HG02870 (cell line): ENCODE data around the gene DOK1.

Source experiments
- ATAC-seq: cut with Tn5 transposase; IDR thresholded peaks from one replicate; pipeline ENCODE4 v1.9.1; 2021; ENCODE audit warnings: mild to moderate bottlenecking, moderate library complexity; ENCODE audit not compliant: unreplicated experiment

Gene DOK1

DNA sequence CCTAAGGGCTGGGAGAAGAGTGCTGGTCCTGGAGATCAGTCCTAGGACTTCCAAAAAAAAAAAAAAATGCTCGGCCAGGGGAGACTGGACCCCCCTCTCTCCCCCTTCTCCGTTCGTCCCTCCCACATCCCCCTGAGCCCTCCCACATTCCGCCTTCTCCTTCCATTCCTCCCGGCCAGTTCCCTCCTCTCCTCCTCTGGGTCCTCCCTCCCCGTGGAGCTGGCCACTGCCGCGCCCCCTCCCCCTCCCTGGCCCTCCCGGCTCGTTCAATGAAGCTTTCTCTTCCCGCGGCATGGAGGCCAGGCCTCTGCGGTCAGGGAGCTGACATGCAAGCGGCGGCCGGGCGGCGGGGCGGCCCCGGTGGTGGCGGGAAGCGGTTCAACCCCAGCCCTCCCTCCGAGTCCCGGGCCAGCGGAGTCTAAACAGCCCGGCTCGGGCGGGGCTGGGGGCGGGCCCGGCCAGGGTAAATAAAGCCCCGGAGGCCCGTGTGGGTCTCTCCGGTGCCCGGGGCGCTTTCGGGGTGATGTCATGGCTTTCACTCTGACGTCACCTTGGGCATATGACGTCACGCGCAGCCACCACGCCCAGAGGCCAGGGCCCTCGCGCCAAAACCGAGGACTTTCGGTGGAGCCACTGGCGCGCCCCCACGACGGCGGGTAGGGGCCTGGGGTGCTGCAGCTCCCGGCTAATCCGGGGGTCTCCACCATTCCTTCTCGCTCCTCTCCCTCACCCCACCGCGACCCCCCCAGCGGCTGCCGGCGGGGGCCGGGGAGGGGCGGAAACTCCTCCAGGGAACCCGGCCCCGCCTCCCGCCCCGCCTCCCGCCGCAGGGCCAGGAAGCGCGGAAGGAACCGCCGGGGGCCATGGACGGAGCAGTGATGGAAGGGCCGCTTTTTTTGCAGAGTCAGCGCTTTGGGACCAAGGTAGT is at the start of gene DOK1, which contains the start of gene LOXL3:
Gene DOK1, plus strand, starts transcription at position 829 of the 928 bp plus-strand sequence. Its CDS starts 35 bp downstream, at position 864.
Gene LOXL3, minus strand, starts transcription at position 51 of the 928 bp plus-strand sequence. CDS start 1,308 bp downstream, outside the sequence.
- peak; percentile 39 for ATAC-seq

DNA sequence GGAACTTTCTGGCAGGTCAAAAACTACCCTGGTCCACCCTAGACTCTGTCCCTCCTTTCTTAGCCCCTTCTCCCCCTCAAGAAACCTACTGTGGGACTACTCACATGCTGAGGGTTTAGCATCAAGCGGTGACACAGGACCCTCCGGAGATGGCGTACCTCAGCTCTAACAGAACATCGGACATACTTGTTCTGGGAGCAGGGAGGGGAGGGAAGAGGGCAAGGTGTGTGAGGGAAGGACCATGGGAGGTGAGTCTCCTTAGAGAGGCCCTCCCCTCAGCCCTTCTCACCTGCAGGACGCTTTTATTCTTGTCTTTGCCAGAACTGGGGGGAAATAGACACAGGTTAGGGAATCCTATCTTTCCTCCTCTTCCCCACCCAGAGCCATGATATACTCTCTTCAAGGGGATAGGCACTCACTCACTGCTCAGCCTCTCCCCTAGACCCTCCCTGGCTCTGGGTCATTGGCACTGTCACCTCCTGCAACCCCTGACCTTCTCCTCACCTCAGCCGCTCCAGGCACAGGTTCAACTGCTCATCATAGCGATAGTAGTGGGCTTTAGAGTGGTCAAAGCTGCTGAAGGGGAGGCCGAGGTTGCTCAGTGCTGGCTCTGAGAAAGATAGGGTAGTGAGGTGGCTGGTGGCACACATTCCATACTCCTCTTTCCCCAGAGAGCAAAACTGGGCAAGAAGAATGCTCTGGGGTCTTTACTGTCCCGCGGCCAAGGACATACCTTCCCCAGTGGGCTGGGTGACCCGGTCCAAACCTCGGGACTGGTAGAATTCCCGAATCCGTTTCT is 48.9 kb upstream of the DOK1 start:
- no peak for ATAC-seq

DNA sequence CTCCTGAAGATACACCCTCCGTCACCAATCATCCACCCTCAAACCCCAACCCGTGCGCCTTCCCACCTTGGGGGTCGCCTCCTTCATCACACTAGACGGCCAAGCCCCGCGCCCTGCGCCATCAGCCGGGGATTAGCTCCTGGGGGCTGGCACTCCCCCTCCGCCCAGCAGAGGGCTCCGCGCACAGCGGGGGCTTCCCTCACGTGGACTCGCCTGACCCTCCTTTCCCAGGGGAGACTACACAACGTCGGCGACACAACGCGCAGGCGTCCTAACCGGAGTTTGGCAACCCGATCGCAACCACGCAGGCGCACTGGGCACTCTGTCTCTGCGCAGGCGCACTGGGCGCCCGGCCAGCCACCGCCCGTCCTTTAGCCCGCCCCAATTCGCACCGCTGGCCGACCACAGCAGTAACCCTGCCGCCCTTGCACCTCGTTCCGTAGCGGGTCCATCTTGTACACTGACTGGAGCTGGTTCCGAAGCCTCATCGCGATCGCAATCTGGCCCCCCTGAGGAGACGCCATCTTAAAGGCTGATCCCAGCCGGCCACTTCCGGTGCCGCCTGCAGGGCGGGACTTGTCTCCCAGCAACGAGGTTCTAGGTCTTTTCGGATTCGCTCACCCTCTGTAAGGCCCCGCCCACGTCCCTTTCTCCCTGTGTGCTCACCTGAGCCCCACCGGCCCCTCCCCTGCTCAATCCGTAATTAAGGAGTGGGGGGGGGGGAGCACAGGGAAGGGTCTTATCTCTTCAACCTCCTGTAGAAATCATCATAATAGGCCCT is 47.2 kb upstream of the DOK1 start, which contains the start of gene PCGF1:
Gene PCGF1, minus strand, starts transcription at position 551 of the 781 bp plus-strand sequence. Its CDS starts 27 bp downstream, at position 524.
- peak; percentile 90 for ATAC-seq

DNA sequence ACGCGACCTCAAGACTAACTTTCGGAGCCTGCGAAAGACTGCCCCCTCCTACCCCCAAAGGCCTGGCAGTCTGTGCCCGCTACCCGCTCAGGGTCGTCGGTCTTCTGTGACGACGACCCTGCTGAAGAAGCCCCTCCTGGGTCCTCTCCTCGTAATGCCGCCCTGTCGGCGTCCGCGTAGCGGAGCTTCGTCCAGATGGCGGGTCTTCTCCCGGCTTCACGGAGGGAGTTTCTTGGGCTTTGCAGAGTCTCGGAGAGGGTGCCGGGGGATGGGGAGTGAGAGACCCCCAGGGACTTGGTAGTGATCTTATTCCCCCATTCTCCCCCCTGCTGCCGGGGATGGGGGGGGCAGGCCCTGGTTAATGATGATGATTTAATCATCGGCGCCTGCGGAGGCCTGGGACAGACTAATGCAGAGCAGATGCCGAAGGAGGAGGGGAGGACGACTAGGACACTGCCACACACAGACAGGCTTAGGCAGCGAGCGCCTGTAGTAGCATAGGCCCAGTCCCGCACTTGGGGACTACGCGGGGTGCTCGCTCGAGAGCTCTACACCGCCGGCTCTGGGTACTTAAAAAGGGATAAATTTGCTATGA is 46.5 kb upstream of the DOK1 start:
- ATAC-seq = peak; percentile 3

DNA sequence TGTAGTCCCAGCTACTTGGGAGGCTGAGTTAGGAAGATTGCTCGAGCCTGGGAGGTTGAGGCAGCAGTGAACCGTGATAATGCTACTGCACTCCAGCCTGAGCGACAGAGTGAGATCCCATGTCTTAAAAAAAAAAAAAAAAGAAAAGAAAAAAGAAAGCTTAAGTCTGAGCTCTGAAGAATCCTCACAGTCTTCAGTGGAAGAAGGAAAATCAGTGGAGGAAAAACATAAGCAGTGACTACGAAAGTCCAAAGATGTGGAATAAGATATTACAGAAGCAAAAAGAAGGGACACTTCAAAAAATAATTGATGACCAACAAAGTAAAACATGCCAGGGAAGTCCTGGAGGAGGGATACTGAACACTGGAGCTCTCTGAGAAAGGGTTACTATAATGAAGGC is 44.2 kb upstream of the DOK1 start:
- ATAC-seq = no peak

DNA sequence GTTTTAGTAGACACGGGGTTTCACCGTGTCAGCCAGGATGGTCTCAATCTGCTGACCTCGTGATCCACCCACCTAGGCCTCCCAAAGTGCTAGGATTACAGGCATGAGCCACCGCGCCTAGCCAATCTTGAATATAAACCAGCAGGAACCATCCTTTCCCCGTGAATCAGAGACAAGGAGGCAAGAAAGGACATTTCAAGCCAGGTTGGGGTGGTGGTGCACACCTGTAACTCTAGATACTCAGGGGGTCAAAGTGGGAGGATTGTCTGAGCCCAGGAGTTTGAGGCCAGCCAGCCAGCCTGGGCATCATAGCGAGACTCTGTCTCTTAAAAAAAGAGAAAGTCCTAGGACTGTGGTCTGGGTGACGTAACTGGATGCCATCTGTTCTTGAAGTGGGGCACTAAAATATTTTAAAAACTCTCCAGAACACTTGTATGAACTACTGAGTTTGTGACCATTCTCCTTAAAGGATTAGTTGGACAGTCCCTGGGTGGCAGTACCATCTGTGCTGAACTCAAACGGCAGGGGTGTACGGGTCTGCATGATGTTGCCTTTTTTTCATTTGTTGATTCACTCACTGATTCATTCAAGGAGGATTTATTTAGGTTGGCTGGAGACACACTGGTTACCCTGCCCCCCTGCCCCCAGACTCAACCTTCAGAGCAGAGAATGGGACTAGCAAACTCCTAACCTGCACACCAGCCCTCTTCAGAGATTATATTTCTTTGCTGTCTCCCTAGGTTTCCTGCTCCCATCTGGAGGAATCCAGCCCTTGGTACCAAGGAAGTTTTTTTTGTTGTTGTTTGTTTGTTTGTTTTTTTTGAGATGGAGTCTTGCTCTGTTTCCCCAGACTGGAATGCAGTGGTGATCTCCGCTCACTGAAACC is 43.2 kb upstream of the DOK1 start:
- no peak for ATAC-seq

DNA sequence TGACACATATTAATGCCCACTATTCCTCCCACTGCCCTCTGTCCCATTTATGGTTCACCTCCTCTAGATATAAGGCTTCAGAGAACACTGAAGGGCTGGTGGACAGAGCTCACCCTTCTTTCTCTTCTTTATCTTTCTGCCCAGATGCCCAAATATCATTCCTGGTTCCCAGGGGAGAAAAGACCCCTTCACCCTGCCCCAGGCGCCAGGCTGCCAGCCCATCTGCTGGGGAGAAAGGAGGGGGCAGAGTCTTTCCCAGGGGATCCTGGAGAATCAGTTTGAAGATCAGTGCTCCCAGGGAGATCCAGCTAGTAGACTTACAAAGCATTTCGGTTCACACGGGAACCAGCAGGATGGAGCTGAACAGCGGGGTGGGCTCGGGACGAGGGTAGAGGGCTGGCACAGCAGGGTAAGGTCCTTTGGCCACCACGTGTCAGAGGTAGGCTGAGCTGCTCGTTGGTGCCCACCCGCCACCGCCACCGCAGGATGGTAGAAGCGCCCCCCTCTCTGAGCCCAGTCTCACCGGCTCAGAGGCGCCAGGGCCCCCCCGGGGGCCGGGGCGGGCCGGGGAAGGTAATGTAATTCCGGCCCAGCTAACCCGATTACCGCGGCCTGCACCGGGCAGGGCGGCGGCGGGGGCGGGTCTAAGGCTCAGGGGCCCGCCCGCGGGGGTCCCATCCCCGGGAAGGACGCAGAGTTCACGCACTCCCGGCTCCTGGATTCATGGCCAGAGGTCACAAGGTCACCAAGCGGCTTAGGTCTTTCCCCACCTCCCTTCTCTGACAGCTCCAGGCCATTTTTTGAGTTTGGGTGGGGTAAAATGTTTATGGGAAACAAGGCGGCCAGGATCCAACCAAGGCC is 41.5 kb upstream of the DOK1 start:
- no peak for ATAC-seq

DNA sequence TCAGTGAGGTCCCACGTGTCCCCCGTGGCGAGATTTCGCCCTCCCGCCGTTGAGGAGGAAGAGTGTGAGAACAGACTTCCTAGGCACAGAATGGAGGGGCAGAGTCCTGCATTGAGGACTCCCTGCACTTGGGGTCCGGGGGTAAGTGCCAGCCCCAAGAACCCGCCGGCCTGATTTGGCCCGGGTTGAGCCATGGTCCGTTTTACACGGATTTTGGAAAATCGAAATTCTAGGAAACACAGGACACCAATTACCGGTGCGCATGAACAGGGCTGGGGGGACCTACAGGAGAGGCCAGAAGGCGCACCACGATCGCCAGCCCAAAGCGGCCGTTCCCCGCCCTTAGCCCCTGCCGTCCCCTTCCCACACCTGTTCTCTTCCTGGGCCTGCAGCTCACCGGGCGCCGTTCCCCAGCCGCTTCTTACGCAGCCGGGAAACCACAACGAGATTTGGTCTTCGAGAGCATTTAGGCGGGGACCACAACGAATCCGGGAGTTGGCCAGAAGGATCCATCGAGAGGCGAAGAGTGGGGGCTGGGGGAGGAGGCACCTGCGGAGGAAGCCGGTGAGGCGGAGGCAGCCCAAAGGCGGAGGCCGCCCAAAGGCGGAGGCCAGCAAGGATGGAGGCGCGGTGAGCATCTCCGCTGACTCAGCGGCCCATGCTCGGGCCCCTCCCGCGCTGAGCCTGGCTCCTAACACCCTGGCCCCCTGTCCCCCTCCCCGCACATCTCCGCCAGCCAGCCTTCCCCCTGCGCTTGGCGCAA is 40.7 kb upstream of the DOK1 start:
- ATAC-seq = no peak

DNA sequence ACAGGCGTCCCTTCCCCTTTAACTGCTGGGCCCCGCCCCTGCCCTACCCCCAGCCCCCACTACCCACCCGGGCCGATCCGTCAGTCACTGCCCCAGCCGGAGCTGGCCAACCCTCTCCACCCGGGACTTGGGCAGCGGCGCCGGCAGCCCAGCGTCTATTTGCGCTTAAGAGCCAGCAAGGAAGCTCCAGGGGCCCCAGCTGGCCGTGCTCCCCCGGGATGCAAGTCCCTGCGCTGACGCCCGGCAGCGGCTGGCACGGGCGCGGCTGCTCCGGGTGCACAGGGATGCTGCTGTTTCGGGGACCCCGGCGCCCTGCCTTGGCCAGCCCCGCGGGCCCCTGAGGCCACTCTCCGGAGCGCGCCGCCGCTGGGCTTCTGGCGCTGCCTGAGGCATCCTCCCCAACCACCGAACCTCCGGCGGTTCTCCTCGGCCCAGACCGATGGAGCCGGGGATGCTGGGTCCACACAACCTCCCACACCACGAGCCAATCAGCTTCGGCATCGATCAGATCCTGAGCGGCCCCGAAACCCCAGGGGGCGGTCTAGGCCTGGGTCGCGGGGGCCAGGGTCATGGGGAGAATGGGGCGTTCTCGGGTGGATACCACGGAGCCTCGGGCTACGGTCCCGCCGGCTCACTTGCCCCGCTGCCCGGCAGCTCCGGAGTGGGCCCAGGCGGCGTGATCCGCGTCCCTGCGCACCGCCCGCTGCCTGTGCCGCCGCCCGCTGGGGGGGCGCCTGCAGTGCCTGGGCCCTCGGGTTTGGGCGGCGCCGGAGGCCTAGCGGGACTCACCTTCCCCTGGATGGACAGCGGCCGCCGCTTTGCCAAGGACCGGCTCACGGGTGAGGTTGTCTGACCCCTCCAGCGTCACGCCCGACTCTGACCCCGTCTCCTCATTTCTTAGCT is 39.9 kb upstream of the DOK1 start, which contains the start of gene TLX2:
Gene TLX2, plus strand, starts transcription at position 83 of the 903 bp plus-strand sequence. Its CDS starts 357 bp downstream, at position 440.
- ATAC-seq = no peak

DNA sequence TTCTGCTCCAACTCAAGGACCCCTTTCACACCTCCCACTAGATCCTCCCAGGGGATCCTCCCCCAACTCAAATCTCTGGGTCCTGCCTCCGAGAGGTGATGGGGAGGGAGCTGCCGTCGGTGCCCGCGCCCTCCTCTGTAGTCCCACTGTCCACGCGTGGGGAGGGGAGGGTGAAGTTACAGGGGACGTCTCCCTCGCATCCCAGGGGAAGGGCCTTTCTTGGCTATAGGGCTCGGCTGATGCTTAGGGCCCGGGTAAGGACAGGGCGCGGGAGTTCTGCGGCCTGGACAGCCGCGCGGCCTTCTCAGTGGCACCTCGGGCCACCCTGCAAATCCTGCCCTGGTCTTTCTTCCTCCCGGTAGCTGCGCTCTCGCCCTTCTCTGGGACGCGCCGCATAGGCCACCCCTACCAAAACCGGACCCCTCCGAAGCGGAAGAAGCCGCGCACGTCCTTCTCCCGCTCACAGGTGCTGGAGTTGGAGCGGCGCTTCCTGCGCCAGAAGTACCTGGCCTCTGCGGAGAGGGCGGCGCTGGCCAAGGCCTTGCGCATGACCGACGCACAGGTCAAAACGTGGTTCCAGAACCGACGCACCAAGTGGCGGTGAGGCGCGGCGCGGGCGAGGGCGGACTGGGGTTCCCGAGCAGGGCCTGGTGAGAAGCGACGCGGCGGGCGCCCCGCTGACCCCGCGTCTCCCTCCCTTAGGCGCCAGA is 39.1 kb upstream of the DOK1 start:
- no peak for ATAC-seq

DNA sequence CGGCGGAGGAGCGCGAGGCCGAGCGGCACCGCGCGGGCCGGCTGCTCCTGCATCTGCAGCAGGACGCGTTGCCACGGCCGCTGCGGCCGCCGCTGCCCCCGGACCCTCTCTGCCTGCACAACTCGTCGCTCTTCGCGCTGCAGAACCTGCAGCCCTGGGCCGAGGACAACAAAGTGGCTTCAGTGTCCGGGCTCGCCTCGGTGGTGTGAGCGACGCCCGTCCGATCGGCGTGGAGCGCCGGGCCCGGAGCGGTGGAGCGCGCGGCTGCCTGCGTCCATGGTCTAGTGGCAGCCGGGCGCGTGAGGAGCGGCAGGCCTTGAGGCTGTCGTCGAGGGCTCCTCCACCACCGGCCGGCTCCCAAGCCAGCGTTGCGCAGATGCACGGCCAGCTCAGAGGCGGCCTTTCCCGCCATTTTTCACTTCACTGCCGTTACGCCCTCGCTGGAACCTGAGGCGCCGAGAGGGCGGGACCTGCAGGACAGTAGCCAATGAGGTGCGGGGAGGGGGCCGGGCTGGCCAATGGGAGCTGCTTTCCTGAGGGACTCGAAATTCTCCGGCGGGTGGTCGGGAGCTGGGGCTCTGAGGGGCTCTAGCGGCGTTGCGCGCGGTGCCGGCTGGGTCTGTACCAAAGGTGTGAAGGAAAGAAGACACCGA is 38.4 kb upstream of the DOK1 start:
- no peak for ATAC-seq

DNA sequence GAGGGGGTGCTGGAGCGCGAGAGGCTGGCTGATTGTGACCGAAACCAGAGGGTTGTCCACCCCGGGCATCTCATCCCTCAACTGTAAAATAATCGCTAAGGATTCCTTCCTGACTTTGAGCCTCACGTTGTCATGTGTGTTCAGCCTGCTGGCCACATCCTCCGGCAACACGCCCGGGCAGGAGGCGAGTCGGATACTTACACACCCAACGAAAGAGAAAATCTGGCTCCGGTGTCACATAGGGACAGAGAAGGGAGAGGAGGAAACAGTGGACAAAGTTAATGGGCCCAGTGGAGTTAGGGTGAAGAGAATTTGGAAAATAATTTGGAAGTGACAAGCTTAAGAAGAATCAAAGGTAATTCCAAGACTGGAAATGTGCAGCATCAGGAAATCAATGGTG is 37.9 kb upstream of the DOK1 start:
- ATAC-seq = no peak

DNA sequence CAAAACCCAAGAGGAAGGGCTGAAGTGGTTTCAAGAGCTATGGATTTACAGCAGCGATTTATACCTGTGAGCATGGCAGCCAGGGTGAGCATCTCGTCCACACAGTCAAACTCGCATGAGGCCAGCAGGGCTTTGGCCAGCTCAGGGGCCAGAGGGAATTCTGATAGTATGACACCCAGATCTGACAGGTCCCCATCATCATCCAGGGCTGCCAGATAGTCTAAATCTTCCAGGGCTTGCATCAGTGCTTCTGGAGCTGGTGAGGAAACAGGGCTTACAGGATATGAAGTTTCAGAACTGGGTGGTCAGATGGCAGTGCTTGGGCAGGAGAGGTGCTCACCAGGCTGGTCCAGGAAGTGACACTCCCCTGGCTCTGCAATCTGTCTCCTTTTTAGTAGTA is 32.0 kb upstream of the DOK1 start:
- no peak for ATAC-seq

DNA sequence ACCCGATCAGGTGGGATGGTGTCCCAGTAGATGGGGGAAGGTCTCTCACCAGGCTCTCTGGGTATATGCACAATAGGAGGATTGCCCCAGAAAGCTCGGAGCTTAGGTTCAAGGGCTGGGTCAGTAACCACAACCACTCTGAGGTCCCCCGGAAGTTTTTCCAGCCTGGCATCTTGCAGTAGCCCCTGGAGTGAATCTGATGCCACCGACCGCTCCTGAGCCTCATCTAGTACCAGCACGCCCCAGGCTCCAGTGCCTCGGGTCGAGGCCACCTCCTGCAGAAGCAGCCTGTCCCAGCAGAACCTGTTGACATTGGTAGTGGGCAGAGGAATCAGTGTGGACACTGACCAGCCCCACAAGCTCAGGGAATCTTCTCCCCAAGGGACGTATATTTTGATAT is 30.5 kb upstream of the DOK1 start:
- no peak for ATAC-seq

DNA sequence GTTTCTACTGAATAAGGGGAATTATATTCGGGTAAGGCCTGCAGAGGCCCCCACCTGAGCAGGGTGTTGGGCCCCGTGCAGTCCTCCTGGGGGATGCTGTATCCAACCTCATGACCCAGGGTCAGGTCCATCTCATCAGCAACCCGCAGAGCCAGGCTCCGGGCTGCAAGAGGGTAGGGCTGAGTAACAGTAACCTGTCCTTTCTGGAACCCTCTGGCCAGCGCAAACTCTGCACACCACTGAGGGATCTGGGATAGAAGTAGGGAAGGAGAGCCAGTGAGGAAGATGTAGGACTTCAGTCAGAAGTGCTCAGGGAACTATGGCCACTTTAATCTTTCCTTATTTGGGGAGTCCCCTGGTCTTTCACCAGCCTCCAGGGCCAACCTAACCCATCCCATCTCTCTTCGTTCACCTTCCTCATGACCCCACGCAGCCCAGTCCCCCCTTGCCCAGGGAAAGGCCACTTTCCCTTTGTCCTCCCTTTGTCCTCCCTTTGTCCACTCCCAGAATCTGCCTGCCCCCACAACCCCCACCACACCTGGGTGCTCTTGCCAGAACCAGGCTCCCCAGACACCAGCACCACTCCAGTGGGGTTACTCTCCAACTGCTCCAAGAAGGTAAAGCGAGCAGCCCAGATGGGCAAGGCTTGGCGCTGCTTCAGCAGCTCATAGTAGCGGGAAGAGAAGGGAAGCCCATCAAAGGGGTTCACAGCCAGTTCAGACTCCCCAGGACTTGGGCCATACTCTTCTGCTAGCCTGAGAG is 29.4 kb upstream of the DOK1 start:
- ATAC-seq = no peak
